ENCODE measurements around the gene PON3.

DNA sequence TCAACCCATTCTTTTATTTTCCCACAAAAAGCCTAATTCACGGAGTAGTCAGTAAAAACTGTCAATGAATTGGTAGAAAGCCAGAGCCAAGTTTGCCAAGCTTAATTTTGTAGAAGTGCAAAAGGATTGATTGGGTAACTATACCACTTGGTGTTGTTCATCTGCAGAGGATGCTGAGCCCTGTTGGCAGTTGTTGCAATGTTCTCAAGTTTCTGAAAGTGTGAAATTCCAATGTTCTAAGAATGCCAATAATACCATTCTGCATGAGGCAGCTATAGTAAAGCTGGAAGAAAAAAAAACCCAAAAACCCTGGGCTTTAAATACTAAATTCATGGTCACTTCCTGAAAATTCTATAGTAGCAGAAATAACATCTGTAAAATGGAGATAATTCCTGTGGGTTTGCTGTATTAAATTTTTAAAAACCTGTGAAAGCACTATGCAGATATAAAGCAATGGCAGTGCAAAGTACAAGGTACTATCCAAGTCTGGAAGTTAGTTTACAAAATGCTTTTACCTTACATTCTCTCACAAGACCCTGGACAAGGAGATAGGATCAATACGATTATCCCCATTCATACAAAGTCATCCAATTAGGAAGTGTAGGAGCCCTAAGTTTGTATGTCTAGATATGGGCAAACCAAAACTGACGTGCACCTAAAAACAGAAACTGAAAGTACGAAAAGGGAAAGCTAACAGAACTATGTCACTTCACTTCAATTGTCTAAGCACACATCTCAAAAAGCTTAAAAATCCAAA is 65.8 kb downstream of the PON3 start:
- TF ChIP-seq, protein P1, sequence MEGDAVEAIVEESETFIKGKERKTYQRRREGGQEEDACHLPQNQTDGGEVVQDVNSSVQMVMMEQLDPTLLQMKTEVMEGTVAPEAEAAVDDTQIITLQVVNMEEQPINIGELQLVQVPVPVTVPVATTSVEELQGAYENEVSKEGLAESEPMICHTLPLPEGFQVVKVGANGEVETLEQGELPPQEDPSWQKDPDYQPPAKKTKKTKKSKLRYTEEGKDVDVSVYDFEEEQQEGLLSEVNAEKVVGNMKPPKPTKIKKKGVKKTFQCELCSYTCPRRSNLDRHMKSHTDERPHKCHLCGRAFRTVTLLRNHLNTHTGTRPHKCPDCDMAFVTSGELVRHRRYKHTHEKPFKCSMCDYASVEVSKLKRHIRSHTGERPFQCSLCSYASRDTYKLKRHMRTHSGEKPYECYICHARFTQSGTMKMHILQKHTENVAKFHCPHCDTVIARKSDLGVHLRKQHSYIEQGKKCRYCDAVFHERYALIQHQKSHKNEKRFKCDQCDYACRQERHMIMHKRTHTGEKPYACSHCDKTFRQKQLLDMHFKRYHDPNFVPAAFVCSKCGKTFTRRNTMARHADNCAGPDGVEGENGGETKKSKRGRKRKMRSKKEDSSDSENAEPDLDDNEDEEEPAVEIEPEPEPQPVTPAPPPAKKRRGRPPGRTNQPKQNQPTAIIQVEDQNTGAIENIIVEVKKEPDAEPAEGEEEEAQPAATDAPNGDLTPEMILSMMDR (IDR thresholded peaks at IDR 0.05; ENCODE audit: low read length): no peak
- TF ChIP-seq EZH2 (optimal IDR thresholded peaks at IDR 0.05; ENCODE audit: low read depth, low read length): no peak
- no peak for TF ChIP-seq EZH2phosphoT487 (IDR thresholded peaks at IDR 0.05; ENCODE audit: low read length)
